NCI-H446 (cell line): Measurements from ENCODE around the gene GFPT1.
"Not testable (repeated sequence)": the region's sequence is repeated elsewhere in the genome, so short reads cannot be mapped to it uniquely, and the experiment has no call there.

ENCODE experiments used
- DNase-seq, 2 experiments: peaks; one replicate each; lab custom pipeline; 2025; lab: John Stamatoyannopoulos, UW

Gene GFPT1

DNA sequence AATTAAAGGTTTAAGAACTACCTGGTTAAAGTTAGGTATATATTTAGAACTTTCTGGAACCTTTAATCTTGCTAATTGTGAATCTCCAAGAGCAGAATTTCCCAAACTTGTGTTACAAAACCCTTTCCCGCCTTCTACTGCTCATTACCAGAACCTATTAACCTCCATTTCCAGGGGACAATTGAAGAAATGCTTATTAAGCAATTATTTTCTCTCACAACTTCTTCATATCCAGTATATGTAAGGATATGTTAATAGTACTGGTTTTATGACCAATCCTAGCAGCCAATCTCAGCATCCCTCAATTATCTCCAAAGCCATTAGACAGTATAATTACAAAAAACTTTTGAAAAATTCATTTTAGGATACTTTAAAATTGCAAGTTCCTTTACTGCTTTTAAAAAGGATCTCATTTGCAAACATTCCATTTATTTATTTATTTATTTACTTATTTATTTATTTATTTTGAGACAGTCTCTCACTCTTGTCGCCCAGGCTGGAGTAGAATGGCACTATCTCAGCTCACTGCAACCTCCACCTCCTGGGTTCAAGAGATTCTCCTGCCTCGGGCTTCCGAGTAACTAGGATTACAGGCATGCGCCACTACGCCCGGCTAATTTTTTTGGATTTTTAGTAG lies 3.7 kb downstream of the GFPT1 start:
- DNase-seq, result no peak

DNA sequence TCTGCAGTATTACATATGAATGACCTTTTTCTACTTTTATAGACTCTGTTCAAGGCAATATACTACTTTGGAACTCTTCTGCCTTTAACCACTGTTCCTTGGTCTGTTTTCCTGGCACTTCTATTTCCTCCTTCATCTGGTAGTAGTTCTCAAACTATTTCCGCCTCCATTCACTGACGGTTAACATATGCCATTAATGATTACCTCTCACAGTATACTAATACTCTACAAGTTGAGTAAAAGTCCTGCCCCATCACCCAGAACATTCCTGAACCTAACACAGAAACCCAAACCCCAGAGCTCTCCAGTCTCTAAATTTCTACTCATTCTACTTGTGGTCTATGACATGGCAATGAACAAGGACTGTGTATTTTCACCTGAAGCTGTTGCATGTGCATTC lies 4.5 kb downstream of the GFPT1 start:
- no peak for DNase-seq

- no peak for DNase-seq
Measured at GRCh38 chr2:69381337-69381737, 5.7 kb downstream of the GFPT1 start.

GRCh38 chr2:69380072-69380917 lies 6.7 kb downstream of the GFPT1 start:
- DNase-seq, result no peak

DNA sequence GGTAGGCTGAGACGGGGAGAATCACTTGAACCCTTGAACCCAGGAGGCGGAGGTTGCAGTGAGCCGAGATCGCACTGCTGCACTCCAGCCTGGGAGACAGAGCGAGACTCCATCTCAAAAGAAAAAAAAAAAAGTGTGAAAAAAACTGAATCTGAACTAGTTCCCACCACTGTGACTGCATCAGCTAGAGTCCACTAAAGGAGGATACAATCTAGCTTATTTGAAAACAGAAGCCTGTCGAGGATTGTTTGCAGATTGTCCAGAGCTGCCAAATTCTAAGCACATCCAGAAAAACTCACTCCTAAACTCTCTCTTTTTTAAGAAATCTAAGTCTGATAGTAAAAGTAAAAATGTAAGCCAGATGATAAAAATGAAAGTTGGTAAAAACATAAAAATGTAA lies 10.6 kb downstream of the GFPT1 start:
- no peak for DNase-seq

DNA sequence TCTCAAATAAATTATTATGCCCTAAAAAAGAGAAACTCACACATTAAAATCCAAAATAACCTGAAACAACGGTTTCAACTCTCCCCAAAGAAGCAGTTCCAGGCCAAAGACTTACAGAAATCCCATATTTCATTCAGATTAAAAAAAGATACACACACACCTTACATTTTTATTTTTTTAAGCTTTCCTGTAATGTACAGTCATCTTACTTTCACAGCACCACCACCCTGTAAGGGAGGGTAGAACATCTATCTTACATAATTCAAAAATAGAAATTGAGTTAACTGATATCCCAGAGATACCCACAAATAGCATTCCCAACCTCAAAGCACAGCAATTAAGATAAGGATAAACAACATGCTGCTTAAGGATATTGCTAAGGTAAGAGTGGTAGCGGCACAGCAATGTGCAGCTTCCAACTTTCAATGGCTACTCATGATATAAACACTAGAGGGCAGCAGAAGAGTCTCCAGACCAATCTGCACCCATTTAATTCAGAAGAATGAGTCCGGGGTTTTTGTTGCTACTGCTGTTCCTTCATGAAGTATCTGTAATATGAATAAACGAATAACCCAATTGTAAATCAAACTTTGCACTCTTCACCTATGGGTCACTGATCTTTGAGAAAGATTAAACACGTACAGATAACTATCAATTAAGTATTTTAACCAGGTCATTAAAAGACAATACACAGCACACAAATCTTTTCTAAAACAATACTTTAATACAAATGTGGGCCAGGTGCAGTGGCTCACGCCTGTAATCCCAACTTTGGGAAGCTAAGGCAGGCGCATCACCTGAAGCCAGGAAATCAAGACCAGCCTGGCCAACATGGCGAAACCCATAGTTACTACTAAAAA lies 11.3 kb downstream of the GFPT1 start:
- DNase-seq, result peak in 1 of 2 experiments; percentile 36

DNA sequence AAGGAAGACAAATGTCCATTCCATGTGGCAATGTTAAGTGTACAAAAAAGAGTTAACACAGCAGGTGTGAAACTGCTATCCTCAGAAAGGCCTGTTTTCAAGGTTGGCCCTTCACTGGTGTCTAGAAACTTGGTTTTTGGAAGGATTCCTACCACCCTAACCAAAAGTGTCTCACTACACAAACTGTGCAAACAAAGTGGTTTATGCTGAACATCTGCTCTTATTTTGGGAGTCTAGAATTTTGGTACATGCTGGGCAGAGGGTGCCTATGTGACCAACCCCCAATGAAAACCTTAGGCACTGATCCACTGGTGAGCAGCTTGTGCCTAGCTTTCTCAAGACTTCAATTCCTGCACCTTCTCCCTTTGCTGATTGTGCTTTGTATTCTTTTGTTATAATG lies 14.3 kb downstream of the GFPT1 start:
- DNase-seq, result no peak

DNA sequence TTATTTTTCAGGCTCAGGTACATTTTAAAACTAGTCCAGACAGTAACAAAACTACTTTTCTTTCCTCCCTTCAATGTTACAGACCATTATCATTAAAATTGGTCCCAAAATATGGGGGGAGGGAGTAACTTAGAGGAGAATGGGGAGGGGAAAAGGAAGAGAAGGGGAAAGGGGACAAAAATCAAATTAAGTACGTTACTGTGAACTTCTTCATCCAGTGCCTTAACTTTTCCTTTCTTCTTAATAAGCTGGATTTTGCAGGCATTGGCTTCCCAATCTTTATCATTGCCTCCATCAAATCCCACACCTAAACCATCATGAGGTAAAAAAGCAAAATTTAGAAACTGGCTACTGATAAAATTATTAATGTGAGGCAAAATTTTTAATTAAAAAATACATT lies 17.2 kb downstream of the GFPT1 start:
- DNase-seq, result no peak

- DNase-seq, result no peak
Measured at GRCh38 chr2:69368588-69368987, 18.4 kb downstream of the GFPT1 start.

DNA sequence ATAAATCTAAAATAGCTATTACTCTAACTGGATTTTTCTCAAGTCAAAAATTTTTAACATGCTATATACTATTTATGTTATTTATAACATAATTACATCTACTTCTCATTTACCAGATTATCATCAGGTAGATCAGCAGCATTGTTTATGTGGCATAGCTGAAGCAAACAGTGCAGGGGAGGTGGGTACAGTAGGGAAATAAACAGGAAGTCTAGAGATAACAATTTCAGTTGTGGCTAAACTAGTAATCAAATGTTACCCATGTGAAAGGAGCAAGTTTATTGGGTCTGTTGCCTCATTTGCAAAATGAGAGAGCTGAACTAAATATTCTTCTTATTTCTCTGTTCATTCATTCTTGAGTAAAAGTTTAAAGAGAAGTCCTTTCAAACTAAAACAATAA lies 27.7 kb downstream of the GFPT1 start:
- no peak for DNase-seq

DNA sequence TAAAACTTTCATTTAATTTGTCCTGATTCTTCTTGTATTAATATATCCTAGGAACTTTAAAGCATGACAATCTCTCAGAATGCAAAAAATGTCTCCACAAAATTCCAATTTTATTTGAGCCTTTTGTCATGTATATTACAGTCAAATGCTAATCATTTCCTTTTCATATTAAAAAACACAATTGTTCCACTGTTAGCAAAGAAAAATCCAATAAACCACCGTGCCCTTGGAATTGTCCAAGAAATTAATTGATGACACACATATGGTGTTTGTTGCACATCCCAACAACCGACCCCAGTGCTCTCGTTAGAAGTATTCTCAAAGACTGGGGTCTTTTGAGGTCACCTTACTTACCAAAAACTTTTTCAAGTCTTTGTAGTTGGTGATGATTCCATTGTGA lies 28.1 kb downstream of the GFPT1 start:
- no peak for DNase-seq

DNA sequence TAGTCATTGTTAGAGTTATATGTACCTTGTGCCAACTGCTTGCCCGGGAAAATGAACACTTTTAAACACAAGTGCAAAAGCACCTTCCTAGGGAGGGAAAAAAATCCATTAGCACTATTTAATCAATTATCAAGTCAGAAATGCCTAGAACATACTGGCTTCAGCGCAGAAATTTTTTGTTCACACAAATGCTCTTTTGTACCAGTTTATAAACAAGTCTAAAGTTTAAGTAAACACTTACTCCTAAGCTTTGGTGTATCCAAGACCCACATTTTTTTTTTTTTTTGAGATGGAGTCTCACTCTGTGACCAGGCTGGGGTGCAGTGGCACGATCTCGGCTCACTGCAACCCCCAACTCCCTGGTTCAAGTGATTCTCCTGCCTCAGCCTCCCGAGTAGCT lies 30.6 kb downstream of the GFPT1 start:
- no peak for DNase-seq

GRCh38 chr2:69354976-69355375 lies 32.1 kb downstream of the GFPT1 start:
- not testable (repeated sequence) for DNase-seq

DNA sequence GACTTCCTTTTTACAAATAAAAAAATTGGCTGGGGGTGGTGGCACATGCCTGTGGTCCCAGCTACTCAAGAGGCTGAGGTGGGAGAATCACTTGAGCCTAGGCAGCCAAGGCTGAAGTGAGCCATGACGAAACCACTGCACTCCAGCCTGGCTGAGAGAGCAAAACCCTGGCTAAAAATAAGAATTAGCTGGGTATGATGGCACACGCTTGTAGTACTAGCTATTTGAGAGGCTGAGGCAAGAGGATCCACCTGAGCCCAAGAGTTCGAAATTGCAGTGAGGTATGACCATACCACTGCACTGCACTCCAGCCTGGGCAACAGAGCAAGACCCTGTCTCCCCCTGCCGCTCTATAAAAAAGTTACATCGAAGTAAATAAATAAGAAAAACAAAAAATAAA lies 33.7 kb downstream of the GFPT1 start:
- no peak for DNase-seq

GRCh38 chr2:69348781-69349180 lies 38.2 kb downstream of the GFPT1 start:
- DNase-seq, result no peak

GRCh38 chr2:69345434-69345833 lies 41.6 kb downstream of the GFPT1 start:
- DNase-seq, result no peak

DNA sequence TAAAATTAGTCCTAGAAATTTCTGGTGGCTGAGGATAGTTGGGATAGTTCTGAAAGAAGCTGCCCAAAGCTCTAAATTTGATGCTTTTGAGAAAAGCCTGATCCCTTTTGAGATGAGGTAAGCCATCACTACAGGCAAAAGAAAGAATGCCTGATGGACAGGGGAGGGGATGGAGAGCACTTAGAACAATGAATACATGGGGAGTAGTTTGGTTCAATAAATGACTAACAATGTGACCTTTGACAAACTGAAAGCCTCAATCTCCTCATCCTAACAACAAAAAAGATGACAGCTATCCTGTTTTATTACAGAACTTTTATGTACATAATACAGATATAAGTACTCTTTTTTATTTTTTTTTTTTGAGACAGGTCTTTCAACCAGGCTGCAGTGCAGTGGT lies 42.7 kb downstream of the GFPT1 start:
- no peak for DNase-seq

- no peak for DNase-seq
Measured at GRCh38 chr2:69340101-69340775, 46.8 kb downstream of the GFPT1 start.

GRCh38 chr2:69335311-69335710 lies 51.7 kb downstream of the GFPT1 start:
- no peak for DNase-seq

DNA sequence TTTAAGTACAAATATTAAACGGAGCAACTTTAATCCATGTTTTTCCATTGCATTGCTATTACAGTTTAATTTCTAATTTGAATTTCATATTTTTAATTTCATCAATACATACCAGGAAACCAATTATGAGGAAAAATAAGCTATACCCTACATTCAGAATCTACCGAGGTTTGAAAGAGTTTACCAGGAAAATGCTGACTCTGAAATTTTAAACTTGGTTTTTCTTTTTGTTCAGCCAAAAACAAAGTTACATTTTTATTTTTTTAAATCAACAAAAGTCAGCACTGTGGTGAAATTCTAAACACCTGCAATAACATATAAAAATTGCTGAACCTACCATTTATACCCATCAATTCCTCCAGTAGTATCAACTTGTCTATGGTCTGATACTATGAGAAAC lies 53.7 kb downstream of the GFPT1 start:
- DNase-seq, result no peak

DNA sequence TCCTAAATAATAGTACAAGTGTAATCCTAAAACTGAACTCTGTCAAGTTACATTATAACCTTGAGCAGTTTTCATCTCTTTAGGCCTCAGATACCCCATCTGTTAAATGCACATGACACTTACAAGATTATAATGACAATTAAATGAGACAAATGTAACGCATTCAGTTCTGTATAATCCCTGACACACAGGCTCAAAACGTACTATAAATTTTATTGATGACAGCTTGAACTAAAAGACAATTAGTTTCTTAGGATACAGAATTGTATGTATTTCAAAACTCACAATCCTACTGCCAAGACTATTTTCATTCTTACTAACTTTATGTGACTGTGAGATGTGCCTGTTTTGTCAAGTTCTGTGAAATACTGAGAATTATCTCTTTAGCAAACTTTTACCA lies 56.2 kb downstream of the GFPT1 start:
- no peak for DNase-seq

DNA sequence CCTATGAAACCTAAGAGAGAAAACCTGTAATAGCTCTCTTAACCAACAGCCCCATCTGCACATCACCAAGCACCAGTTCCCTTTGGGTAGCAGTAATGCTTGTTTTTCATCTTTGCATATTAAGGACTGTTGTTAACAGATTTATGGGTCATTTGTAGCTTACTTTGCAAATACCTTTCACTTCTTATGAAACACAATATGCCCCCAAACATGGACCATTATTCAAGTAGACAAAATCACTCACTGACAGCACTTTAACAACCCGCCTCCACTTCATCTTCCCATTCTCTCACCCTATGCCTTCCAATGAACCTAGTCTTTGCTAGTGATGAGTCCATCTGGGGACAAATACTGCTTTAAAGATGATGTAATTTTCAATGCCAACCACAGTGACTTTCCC lies 64.4 kb downstream of the GFPT1 start:
- no peak for DNase-seq
